ENCODE measurements around the gene TMEM229B.

The TMEM229B gene

DNA sequence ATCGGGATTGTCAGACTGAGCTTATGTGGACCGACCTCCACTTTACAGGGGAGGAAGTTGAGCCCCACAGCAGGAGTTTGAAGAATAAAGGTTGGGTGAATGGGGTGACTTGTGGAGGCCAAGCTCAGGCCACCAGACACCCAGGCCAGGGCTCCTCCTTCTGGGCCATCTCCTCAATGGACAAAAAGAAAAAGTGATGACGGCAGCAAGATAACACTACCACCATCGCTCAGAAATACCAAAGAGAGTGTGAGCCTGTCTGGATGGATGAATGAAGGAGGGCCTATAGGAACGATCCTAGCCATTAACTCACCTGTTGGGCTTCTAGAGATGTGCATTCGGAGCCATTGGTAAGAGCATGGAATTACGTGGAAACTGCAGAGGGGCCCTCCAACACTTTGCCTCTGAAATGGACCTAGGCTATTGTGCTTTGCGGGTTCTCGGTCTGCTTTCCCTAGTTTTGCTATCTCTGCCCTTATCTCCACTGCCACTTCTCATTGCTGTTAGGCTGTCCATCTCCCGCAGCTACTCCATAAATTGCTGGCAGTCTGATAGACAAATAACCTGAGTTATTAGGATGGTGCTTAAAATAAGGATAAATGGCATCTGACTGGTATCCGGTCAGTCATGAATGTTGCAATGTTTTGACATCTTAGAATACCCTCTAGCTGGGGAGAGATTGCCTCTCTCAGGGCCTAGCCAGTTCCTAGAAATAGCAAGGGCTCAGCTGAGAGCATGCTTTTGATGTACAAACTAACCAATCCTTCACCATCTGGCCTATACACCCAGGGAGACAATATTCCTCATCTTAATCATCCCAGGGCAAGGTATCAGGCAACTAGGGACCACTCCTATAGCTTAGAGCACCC, 66.9 kb downstream of the TMEM229B start:
- DNase-seq (ENCODE audit: low spot score) = no peak

Measured in putamen (tissue), 1 donor.